DND-41 (cell line): ENCODE measurements around the gene SCP2D1.

Experiments used
- ATAC-seq: fragments of 200-7000 bp; cut with Tn5 transposase; 3 replicates; pipeline ENCODE4 v1.9.1; 2021; ENCODE audit warnings: low read depth; ENCODE audit not compliant: insufficient read depth
- DNase-seq: peaks from one replicate; pipeline ENCODE4 v3.0.0-alpha.2; 2020
- H2AFZ ChIP-seq: 2 replicates; pipeline ENCODE4 v1.6.0; 2012; ENCODE audit warnings: low read depth, low read length
- H3K27ac ChIP-seq: 2 replicates; pipeline ENCODE4 v1.5.1; 2012; ENCODE audit warnings: low read length, inconsistent platforms
- H3K27me3 ChIP-seq: fragments of 200-600 bp; sonication (generic); 2 replicates; pipeline ENCODE4 v1.6.0; 2012; ENCODE audit warnings: low read length, mild to moderate bottlenecking, inconsistent platforms; ENCODE audit not compliant: insufficient read depth, poor library complexity
- H3K36me3 ChIP-seq: 2 replicates; pipeline ENCODE4 v1.5.1; 2012; ENCODE audit warnings: low read length, inconsistent platforms; ENCODE audit not compliant: insufficient read depth
- H3K4me1 ChIP-seq: 2 replicates; pipeline ENCODE4 v1.5.1; 2012; ENCODE audit warnings: mild to moderate bottlenecking, low read length; ENCODE audit not compliant: insufficient read depth
- H3K4me2 ChIP-seq: 2 replicates; pipeline ENCODE4 v1.6.0; 2012; ENCODE audit warnings: mild to moderate bottlenecking, moderate library complexity, low read length, inconsistent platforms; ENCODE audit not compliant: insufficient read depth
- H3K4me3 ChIP-seq, 2 experiments: fragments of 200-600 bp in 1 of 2; shearing (Covaris generic) in 1 of 2; 2 replicates each; pipeline ENCODE4 v1.5.1; 2012 to 2016; ENCODE audit warnings: inconsistent platforms in 2 of 2, low read length in 2 of 2, mild to moderate bottlenecking in 2 of 2, low read depth in 1 of 2, moderate library complexity in 1 of 2
- H3K79me2 ChIP-seq: 2 replicates; pipeline ENCODE4 v1.6.0; 2012; ENCODE audit warnings: low read length, inconsistent platforms; ENCODE audit not compliant: insufficient read depth
- H3K9ac ChIP-seq: 2 replicates; pipeline ENCODE4 v1.6.0; 2012; ENCODE audit warnings: low read depth, mild to moderate bottlenecking, inconsistent platforms, low read length, moderate library complexity
- H3K9me3 ChIP-seq: 2 replicates; pipeline ENCODE4 v1.5.1; 2012; ENCODE audit warnings: low read length, moderate library complexity, mild to moderate bottlenecking, inconsistent platforms; ENCODE audit not compliant: insufficient read depth, severe bottlenecking
- H4K20me1 ChIP-seq: 2 replicates; pipeline ENCODE4 v1.6.0; 2012; ENCODE audit warnings: low read length; ENCODE audit not compliant: insufficient read depth
- CTCF ChIP-seq: IDR thresholded peaks from 2 replicates; pipeline ENCODE4 v1.5.1; 2012; ENCODE audit warnings: borderline replicate concordance, low read length, moderate library complexity, mild to moderate bottlenecking; ENCODE audit not compliant: poor library complexity, severe bottlenecking; ENCODE audit errors: extremely low read depth
- EZH2 ChIP-seq: IDR thresholded peaks from 3 replicates; pipeline ENCODE4 v1.6.1; 2012; ENCODE audit warnings: borderline replicate concordance, low read depth, mild to moderate bottlenecking, moderate library complexity, low read length, inconsistent platforms; ENCODE audit not compliant: severe bottlenecking

SCP2D1 gene

GRCh38 chr20:18832546-18833200, 19.1 kb downstream of the SCP2D1 start:
- Histone ChIP-seq H3K36me3 (no peaks in the 10 kb centered on the region), H3K4me3 (no peak overlapping the region), H3K4me2 (no peak overlapping the region), H3K4me1 (no peaks in the 10 kb centered on the region), H3K27me3 (no peaks in the 10 kb centered on the region), H3K27ac (no peak overlapping the region), H3K79me2 (no peaks in the 10 kb centered on the region), H3K9me3 (no peaks in the 10 kb centered on the region), H3K9ac (no peak overlapping the region), H2AFZ (no peak overlapping the region), H4K20me1 (no peaks in the 10 kb centered on the region)
- TF ChIP-seq CTCF (no peak), EZH2 (no peak)
- DNase-seq (no peak), ATAC-seq (no peak)

- no peak for DNase-seq
- H2AFZ ChIP-seq: no peak overlapping the region
- no peak overlapping the region for H3K4me2 ChIP-seq
- H3K79me2 ChIP-seq: no peaks in the 10 kb centered on the region
- TF ChIP-seq CTCF (no peak), EZH2 (no peak)
- no peaks in the 10 kb centered on the region for H3K9me3 ChIP-seq
- H3K9ac ChIP-seq: no peak overlapping the region
- H4K20me1 ChIP-seq: no peaks in the 10 kb centered on the region
- H3K36me3 ChIP-seq: no peaks in the 10 kb centered on the region
- H3K27me3 ChIP-seq: no peaks in the 10 kb centered on the region
- H3K4me1 ChIP-seq: no peaks in the 10 kb centered on the region
- no peak overlapping the region for H3K27ac ChIP-seq
- no peak overlapping the region for H3K4me3 ChIP-seq
- no peak for ATAC-seq
These were observed 22.1 kb downstream of the SCP2D1 start for GRCh38 chr20:18835466-18836256.

GRCh38 chr20:18837718-18838117, 24.1 kb downstream of the SCP2D1 start:
- Histone ChIP-seq H3K27ac (no peak overlapping the region), H3K27me3 (no peaks in the 10 kb centered on the region), H3K9ac (no peak overlapping the region), H3K79me2 (no peaks in the 10 kb centered on the region), H4K20me1 (no peaks in the 10 kb centered on the region), H3K9me3 (no peaks in the 10 kb centered on the region), H3K36me3 (no peaks in the 10 kb centered on the region), H2AFZ (no peak overlapping the region), H3K4me2 (no peak overlapping the region), H3K4me3 (no peak overlapping the region), H3K4me1 (no peaks in the 10 kb centered on the region)
- DNase-seq (no peak), ATAC-seq (no peak)
- TF ChIP-seq CTCF (no peak), EZH2 (no peak)
